ENCODE data around the gene MMP25.
"Not testable (repeated sequence)": the region's sequence is repeated elsewhere in the genome, so short reads cannot be mapped to it uniquely, and the experiment has no call there.

The MMP25 gene

GRCh38 chr16:3080024-3080423 lies 33.7 kb downstream of the MMP25 start:
- Histone ChIP-seq H3K4me3 (ENCODE audit: insufficient read depth, low read length, poor library complexity, severe bottlenecking) (no peak overlapping the region), H2AFZ (ENCODE audit: low read depth, low read length, severe bottlenecking) (no peak overlapping the region), H3K27ac (ENCODE audit: low read depth, low read length) (no peak overlapping the region), H3K4me2 (ENCODE audit: low read depth, low read length, poor library complexity, severe bottlenecking) (no peak overlapping the region), H3K27me3 (ENCODE audit: low read length) (no peaks in the 10 kb centered on the region), H3F3A (ENCODE audit: insufficient read depth) (peaks cover 24% of the 10 kb centered on the region; the same call in 1 of the 2 replicates), H4K20me1 (ENCODE audit: low read depth, low read length) (no peaks in the 10 kb centered on the region), H3K9ac (ENCODE audit: low read length) (no peak overlapping the region), H3K9me2 (replicated peaks; ENCODE audit: insufficient read depth, low read length) (no peaks in the 10 kb centered on the region), H3K36me3 (ENCODE audit: low read length) (no peaks in the 10 kb centered on the region), H3K9me3 (ENCODE audit: insufficient read depth, low read length) (no peaks in the 10 kb centered on the region; the same call in 1 of the 2 replicates), H3K79me2 (ENCODE audit: insufficient read depth, low read length) (no peaks in the 10 kb centered on the region)
- TF ChIP-seq EZH2phosphoT487 (conservative IDR thresholded peaks at IDR 0.05; ENCODE audit: low read length) (no peak), CTCF (IDR thresholded peaks at IDR 0.05; ENCODE audit: insufficient read depth, low read length, poor library complexity, severe bottlenecking) (no peak)

DNA sequence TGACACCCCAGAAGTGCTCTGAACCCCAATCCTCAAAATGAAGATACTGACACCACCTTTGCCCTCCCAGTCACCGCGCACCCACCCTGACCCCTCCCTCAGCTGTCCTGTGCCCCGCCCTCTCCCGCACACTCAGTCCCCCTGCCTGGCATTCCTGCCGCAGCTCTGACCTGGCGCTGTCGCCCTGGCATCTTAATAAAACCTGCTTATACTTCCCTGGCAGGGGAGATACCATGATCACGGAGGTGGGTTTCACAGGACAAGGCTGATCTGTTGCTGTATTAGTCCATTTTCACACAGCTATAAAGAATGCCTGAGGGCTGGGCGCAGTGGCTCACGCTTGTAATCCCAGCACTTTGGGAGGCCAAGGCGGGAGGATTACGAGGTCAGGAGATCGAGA lies 35.6 kb downstream of the MMP25 start:
- H3K4me3 ChIP-seq (ENCODE audit: insufficient read depth, low read length, poor library complexity, severe bottlenecking); H3K9ac ChIP-seq (ENCODE audit: low read length); H3K9me2 ChIP-seq (replicated peaks; ENCODE audit: insufficient read depth, low read length); H4K20me1 ChIP-seq (ENCODE audit: low read depth, low read length); H3K79me2 ChIP-seq (ENCODE audit: insufficient read depth, low read length); H3K36me3 ChIP-seq (ENCODE audit: low read length); H3K27me3 ChIP-seq (ENCODE audit: low read length); H3K4me2 ChIP-seq (ENCODE audit: low read depth, low read length, poor library complexity, severe bottlenecking); H3K9me3 ChIP-seq (ENCODE audit: insufficient read depth, low read length); H3F3A ChIP-seq (ENCODE audit: insufficient read depth); H3K27ac ChIP-seq (ENCODE audit: low read depth, low read length); H2AFZ ChIP-seq (ENCODE audit: low read depth, low read length, severe bottlenecking): not testable (repeated sequence)

DNA sequence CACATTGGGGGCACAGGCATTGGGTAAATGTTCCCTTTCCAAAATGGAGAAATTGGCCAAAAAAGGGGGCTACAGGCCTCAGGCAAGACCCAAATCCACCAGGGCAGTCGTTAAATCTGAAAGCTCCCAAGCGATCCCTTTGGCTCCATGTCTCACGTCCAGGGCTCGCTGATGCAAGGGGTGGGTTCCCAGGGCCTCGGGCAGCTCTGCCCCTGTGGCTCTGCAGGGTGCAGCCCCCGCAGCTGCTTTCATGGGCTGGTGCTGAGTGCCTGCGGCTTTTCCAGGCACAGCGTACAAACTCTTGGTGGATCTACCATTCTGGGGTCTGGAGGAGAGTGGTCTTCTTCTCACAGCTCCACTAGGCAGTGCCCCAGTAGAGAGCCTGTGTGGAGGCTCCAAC lies 37.0 kb downstream of the MMP25 start:
- H4K20me1 ChIP-seq (ENCODE audit: low read depth, low read length); H3K9ac ChIP-seq (ENCODE audit: low read length); H3K36me3 ChIP-seq (ENCODE audit: low read length); H3K27ac ChIP-seq (ENCODE audit: low read depth, low read length); H3K4me2 ChIP-seq (ENCODE audit: low read depth, low read length, poor library complexity, severe bottlenecking); H3K27me3 ChIP-seq (ENCODE audit: low read length); H2AFZ ChIP-seq (ENCODE audit: low read depth, low read length, severe bottlenecking); H3K4me3 ChIP-seq (ENCODE audit: insufficient read depth, low read length, poor library complexity, severe bottlenecking); H3F3A ChIP-seq (ENCODE audit: insufficient read depth); H3K9me2 ChIP-seq (replicated peaks; ENCODE audit: insufficient read depth, low read length); H3K79me2 ChIP-seq (ENCODE audit: insufficient read depth, low read length); H3K9me3 ChIP-seq (ENCODE audit: insufficient read depth, low read length): not testable (repeated sequence)

DNA sequence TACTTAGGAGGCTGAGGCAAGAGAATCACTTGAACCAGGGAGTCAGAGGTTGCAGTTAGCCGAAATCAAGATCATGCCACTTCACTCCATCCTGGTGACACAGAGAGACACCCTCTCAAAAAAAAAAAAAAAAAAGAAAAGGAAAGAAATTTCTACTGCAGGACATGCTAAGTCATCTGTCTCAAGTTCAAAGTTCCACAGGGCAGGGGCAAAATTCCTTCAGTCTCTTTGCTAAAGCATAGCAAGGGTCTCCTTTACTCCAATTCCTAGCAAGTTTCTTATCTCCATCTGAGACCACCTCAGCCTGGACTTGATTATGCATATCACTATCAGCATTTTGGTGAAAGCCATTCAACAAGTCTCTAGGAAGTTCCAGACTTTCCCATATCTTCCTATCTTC lies 38.1 kb downstream of the MMP25 start:
- no peaks in the 10 kb centered on the region for H3K9me2 ChIP-seq (replicated peaks; ENCODE audit: insufficient read depth, low read length)
- no peak overlapping the region for H3K4me2 ChIP-seq (ENCODE audit: low read depth, low read length, poor library complexity, severe bottlenecking)
- no peaks in the 10 kb centered on the region for H3K9me3 ChIP-seq (ENCODE audit: insufficient read depth, low read length)
- H3F3A ChIP-seq (ENCODE audit: insufficient read depth), result no peaks in the 10 kb centered on the region
- no peaks in the 10 kb centered on the region for H4K20me1 ChIP-seq (ENCODE audit: low read depth, low read length)
- H3K4me3 ChIP-seq (ENCODE audit: insufficient read depth, low read length, poor library complexity, severe bottlenecking), result no peak overlapping the region
- no peaks in the 10 kb centered on the region for H3K27me3 ChIP-seq (ENCODE audit: low read length)
- no peaks in the 10 kb centered on the region for H3K36me3 ChIP-seq (ENCODE audit: low read length)
- H3K9ac ChIP-seq (ENCODE audit: low read length), result no peak overlapping the region
- no peak overlapping the region for H2AFZ ChIP-seq (ENCODE audit: low read depth, low read length, severe bottlenecking)
- H3K27ac ChIP-seq (ENCODE audit: low read depth, low read length), result no peak overlapping the region
- TF ChIP-seq CTCF (IDR thresholded peaks at IDR 0.05; ENCODE audit: insufficient read depth, low read length, poor library complexity, severe bottlenecking) (no peak), EZH2phosphoT487 (conservative IDR thresholded peaks at IDR 0.05; ENCODE audit: low read length) (no peak)
- no peaks in the 10 kb centered on the region for H3K79me2 ChIP-seq (ENCODE audit: insufficient read depth, low read length)
